NT2/D1 (cell line): ENCODE measurements around the gene KDM2B.

Experiments
- SUZ12 ChIP-seq: IDR thresholded peaks from 2 replicates; pipeline ENCODE4 v1.6.1; 2011; ENCODE audit not compliant: insufficient read length, insufficient read depth; ENCODE audit errors: extremely low read depth
- YY1 ChIP-seq: IDR thresholded peaks from 2 replicates; pipeline ENCODE4 v1.6.1; 2011; ENCODE audit not compliant: insufficient read length, insufficient read depth
- ZNF274 ChIP-seq: IDR thresholded peaks from 2 replicates; pipeline ENCODE4 v1.6.1; 2011; ENCODE audit warnings: mild to moderate bottlenecking, low read depth, low read length

- TF ChIP-seq YY1 (no peak), ZNF274 (no peak), SUZ12 (no peak)
These were observed 137.5 kb downstream of the KDM2B start for GRCh38 chr12:121443193-121443870.
